ENCODE data around the gene RPL9.
"Not testable (repeated sequence)": the region's sequence is repeated elsewhere in the genome, so short reads cannot be mapped to it uniquely, and the experiment has no call there.

The RPL9 gene

DNA sequence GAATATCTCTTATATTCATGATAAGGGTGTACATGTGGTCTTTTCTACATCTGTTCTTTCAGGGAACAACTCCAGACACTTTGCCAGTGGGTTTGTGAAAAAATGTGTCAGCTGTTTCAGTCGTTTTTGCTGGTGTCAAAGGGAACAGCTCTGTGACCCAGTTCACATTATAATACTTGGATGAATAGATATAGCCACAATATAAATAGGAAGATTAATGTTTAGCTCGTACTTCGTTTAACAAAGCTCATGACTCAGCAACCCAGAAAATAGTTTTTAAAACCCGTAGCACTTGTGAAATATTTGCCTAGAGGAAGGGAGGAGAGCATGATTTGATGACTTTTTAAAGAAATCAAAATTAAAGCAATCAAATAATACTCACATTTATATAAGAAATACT is 8.0 kb upstream of the RPL9 start:
- DNase-seq (ENCODE audit: low spot score): no peak

DNA sequence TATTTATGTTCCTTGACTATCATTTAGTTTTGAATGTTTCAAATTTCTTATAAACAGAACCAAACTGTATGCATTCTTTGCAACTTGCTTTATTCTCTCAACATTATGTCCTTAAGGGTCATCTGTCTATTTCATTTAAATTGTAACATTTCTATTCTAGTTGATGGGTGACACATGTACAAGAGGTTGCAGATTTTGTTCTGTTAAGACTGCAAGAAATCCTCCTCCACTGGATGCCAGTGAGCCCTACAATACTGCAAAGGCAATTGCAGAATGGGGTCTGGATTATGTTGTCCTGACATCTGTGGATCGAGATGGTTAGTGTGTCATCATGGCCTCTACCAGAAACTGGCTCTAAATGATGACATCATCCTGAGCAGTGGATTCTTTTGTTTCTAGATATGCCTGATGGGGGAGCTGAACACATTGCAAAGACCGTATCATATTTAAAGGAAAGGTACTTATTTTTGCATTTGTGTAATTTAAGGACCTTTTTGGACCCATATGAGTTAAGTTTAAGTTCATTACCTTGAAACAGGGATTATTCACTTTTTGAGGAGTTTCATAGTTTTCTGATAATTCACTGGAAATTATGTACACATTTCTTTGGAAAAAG is 6.3 kb upstream of the RPL9 start:
- DNase-seq (ENCODE audit: low spot score): no peak

DNA sequence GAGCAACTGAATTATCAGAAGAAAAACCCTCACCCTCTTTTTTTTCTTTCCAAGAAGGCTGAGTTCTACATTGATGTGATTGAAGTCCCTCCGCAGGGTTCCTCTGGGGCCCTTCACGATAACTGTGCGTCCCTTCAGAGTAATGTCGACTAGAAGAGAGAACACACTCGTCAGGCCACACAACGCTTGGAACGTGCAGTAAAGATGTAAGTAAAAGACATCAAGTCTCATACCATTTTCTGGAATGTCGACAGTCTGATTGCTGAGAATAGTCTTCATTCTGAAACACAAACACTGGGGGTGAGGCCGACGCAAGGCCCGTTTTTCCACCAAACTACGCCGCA is 589 bp downstream of the RPL9 start:
- DNase-seq (ENCODE audit: low spot score): not testable (repeated sequence)

DNA sequence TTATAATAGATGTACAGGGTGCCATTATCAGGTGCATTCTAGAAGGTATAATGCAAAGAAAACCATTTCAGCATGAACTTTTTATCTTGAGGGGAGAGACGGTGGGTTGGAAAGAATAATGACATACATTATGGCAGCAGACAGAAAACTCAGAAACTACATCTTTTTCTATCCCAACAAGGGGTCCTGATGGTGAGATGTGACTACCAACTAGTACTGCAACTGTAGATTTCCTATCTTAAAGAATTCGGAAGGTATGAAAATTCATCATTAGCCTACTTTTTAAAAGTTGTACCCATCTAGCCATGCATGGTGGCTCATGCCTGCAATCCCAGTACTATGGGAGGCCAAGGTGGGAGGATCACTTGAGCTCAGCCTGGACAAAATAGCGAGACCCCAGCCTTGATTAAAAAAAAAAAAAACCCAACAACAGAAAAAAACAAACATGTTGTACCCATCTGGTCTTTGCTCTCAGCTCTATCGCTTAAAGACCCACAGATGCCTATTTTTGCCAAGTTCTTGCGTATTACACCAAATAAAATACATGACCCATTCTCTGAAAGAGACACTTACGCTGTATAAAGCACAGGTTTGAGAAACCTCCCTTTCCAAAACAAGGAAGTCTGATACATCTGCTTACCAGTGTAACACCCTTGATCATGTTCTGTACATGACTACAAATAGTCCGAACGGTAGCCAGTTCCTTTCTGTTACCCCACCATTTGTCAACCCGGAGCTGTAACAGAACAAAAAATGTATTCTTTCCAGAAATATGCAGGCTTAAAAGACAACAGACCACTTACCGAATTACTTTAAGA is 1.6 kb downstream of the RPL9 start:
- no peak for DNase-seq (ENCODE audit: low spot score)

DNA sequence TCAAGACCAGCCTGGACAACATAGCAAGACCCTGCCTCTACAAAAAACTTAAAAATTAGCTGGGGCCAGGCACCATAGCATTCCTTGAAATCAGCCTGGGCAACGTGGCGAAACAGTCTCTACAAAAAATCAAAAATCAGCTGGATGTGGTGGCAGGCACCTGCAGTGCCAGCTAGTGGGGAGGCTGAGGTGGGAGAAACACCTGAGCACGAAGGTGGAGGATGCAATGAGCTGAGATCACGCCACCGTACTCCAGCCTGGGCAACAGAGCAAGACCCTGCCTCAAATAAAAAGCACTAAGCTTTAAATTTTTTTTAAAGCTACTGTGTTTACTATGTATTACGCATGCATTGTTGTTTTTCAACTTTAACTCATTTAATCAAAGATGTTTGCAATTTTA is 3.2 kb downstream of the RPL9 start:
- no peak for DNase-seq (ENCODE audit: low spot score)

DNA sequence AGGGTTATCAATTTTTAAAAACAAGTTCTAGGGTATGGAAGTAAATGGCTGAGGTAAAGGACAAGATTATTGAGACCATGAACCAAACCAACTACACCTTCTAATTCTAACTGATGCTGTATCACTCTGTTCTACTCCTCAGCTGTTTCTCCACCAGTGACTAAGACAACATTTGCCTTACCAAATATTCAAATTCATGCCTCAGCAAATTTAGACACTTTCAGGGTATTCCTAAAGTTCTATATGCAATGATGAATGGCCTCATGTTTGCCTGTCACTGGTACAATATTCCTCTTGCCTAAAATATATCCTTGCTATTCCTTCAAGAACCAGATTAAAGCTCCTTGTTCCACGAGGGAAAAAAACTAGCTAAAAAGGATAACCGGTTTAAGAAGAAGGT is 5.0 kb downstream of the RPL9 start:
- DNase-seq (ENCODE audit: low spot score): no peak

DNA sequence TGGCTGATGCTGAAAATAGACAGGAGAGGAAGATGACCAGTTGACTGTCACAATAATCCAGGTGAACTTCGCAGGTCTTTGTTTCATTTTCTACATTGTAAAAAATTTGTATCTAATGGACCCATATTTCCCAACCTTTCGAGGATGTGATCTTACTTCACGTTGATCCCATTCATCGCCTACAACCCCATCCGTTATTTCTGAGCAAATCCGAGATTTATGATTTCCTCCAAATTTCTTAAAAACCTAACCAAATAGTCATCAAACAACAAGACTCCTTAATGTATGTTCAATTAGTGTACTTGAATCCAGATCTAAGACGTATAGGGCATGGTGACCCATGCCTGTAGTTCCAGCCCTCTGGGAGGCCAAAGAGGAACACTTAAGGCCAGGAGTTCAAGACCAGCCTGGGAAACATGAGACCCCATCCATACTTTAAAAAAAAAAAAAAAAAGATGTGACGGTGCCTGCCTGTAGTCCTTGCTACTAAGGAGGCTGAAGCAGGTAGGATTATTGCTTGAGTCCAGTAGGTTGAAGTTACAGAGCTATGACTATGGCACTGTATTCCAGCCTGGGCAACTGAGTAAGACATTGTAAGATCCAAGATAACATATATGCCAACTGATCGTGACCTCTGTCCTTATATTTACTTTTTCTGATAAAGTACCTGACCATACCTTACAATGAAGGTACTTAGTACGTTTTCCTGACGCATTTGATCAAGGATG is 5.7 kb downstream of the RPL9 start:
- DNase-seq (ENCODE audit: low spot score): no peak

DNA sequence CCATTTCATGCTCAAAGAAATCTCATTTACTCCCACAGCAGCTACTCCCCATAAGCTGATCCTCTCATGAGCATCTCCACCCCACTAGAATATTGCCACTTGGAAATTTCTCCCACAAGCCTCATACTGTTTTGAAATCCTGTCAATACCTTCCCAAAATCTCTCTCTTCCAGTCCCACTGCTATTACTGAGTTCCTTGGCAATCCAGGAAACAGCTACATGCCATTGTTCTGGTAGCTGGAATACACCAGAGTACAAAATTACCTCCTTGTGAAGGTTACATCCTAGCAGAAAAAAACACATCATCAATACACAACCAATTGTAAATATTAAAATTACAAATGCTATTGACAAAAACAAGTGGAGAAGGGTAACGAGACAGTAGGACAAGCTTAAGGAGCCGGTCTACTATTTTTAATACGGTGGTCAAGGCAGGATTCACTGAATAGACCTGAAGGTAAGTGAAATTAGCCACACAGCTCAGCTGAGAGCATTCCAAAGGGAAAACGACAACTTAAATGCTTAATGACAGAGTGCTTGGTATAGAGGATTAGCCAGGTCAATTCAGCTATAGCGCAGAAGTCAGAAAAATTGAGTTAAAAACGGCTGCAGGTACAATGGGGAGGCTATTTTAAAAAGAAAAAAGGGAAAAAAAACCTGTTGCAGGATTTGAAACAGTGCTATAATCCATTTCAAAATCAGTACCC is 6.4 kb downstream of the RPL9 start:
- DNase-seq (ENCODE audit: low spot score): no peak

DNA sequence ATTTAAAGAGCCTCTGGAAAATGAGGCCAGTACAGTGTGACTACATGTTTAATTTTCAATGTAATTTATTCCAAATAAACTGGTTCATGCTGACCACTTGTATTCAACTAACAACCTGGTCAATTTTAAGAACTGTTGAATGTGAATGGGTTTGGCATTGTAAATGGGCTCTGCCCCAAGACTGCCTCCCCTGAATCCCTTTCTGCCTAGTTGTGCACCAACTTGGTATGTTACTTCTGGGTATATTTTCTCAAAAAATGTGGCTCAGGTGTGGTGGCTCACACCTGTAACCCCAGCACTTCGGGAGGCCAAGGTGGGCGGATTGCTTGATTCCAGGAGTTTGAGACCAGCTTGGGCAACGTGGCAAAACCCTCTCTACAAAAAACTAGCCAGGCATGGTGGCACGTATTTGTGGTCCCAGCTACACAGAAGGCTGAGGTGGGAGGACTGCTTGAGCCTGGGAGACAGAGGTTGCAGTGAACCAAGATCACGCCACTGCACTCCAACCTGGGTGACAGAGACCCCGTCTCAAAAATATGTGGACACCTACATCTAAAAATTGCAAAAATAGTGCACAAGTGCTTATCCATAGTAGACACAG is 7.2 kb downstream of the RPL9 start:
- no peak for DNase-seq (ENCODE audit: low spot score)

DNA sequence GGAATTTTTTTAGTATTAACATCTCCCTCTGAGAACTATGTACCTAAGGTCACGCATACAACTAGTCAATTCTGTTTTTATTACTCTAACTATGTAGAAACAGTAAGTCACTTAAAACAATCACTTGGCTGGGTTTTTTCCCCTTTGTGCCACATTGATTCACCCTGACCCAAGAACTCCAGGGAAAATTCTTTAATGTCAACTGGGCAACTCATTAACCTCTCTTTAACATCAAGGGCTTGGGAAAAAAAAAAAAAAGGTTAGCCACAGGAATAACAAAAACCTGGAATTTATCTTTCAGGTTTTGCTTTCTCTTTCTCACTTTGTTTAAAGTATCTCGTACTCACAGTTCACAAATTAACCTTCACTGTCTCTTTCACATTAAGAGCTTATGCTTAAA is 8.1 kb downstream of the RPL9 start:
- DNase-seq (ENCODE audit: low spot score): no peak

DNA sequence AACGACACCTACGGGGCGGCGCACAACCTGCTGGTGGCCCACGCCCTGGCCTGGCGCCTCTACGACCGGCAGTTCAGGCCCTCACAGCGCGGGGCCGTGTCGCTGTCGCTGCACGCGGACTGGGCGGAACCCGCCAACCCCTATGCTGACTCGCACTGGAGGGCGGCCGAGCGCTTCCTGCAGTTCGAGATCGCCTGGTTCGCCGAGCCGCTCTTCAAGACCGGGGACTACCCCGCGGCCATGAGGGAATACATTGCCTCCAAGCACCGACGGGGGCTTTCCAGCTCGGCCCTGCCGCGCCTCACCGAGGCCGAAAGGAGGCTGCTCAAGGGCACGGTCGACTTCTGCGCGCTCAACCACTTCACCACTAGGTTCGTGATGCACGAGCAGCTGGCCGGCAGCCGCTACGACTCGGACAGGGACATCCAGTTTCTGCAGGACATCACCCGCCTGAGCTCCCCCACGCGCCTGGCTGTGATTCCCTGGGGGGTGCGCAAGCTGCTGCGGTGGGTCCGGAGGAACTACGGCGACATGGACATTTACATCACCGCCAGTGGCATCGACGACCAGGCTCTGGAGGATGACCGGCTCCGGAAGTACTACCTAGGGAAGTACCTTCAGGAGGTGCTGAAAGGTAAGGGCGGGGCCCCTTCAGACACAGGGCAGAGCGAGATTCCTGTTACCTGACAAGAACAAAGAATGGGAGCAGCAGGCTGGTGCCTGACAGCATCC is 11.7 kb downstream of the RPL9 start:
- peak; percentile 83 for DNase-seq (ENCODE audit: low spot score)

DNA sequence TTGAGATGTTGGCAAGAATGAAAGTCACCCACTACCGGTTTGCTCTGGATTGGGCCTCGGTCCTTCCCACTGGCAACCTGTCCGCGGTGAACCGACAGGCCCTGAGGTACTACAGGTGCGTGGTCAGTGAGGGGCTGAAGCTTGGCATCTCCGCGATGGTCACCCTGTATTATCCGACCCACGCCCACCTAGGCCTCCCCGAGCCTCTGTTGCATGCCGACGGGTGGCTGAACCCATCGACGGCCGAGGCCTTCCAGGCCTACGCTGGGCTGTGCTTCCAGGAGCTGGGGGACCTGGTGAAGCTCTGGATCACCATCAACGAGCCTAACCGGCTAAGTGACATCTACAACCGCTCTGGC is 12.3 kb downstream of the RPL9 start:
- DNase-seq (ENCODE audit: low spot score): no peak

DNA sequence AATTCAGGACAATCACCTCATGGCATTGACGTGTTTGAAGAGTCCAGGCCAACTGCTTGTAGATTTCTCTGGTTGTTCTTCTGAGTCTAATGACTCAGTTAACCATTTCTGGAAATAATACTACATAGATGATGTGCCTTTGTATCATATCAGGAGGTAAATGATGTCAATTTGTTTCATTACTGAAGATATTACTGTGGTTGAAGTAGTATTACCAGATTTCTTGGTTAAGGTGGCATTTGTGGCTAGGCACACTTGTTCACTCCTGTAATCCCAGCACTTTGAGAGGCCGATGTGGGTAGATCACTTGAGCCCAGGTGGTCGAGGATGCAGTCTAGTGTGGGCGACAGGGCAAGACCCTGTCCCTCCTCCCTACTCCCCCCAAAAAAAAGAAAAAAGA is 15.7 kb downstream of the RPL9 start:
- no peak for DNase-seq (ENCODE audit: low spot score)

DNA sequence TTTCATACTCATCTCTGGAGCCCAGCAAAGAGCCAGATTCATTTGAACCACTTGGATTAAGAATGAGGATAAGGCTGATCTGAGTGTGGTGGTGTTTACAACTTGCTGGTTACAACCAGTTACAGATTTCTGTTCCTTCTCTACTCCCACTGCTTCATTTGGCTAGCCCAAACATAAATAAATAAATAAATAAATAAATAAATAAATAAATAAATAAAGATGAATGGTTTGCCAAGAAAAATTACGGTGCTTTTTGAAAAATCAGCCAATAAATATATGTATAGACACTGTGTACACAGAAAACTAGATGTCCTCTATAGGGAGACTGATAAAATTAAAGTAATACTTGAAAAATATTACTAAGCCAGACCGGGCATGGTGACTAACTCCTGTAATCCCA is 17.1 kb downstream of the RPL9 start:
- no peak for DNase-seq (ENCODE audit: low spot score)

DNA sequence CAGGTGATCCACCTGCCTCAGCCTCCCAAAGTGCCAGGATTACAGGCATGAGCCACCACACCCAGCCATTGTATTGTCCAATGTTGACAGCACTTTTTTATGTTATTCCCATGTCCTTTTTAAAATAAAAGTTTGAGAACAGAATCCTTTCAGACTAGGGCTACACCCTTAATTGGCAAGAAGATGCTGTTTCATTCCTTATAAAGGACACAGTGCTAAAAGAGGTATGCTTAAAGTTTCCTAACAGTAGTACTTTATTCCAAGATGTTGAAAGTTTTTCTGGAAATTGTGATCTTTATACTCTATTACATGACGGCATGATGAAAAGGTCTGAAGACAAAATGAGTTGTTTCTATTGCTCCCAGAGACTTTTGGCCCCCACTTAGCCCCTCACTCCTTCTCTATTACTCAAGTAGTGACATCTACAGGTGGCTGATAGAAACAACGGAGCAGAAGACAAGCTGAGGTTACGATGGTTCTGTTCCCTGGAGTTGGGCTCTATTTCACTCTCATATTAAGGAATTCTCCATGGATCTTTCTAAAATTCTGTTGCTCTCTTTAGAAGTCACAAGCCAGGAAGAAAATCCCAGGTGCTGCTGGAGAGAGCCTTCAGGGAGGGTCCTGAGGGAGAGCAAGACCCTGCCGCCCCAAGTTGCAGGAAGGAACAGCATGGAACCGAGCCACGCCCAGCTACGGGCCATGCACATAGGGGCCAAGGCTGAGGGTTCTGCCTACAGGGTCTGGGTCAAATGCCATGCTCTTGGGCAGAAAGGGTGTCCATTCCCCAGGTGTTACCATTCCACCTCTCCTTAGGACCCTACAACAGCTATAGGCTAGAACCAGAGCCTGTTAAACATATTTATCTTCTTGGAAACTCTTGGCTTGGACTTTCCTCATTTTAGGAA is 22.8 kb downstream of the RPL9 start:
- no peak for DNase-seq (ENCODE audit: low spot score)

DNA sequence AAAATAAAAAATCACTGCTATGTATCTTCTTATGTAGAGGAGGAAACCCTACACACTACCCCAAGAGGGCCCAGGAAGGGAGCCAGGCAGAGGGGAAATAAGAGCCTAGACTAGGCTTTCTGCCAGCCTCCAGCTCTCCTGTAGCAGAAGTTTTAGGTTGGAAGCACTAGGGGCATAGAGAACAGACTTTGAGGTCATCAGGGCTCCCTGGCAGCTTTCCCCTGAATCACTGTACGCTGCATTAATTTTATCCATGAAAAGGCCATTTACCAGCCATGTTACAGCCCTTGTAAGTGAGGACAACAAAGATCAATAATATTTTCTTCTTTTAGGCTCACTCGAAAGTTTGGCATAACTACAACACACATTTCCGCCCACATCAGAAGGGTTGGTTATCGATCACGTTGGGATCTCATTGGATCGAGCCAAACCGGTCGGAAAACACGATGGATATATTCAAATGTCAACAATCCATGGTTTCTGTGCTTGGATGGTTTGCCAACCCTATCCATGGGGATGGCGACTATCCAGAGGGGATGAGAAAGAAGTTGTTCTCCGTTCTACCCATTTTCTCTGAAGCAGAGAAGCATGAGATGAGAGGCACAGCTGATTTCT is 24.7 kb downstream of the RPL9 start:
- no peak for DNase-seq (ENCODE audit: low spot score)

DNA sequence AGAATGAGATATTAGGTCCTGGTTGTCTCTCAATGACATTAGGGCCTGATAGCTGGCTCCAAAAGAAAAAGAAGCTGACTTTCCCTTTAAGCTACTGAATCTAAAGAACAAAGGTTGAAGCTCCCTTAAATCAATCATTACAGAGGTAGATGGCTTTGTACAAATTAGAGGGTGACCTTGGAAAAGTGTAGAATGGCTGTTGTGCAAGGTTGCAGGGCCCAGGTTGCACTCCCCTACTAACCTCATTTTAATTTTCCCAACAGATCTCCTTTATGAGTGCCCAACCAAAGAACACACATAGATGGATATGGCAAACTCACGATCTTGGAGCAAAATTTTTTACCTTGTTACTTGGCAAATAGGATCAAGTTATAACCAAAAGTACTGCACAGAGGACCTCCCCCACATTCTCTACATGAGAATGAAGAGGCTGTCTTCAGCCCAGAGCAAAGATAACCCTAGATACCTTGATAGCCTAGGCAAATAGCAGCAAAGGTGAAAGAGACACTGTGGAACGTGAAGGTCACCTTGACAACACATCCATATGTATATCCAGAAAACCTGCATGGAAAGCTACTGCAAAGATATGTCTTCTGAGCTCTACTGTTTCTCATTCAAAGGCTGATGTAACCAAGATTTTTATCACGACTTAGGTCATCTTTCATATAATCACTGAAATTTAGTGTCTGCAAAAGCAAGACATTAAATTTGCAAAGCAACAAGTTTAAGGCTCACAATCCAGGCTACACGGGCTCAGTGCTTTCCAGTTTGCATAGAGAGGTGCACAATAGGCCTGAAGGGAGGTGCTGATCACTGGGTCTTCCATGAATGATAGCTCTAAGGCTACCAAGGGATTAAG is 29.0 kb downstream of the RPL9 start:
- DNase-seq (ENCODE audit: low spot score): no peak

DNA sequence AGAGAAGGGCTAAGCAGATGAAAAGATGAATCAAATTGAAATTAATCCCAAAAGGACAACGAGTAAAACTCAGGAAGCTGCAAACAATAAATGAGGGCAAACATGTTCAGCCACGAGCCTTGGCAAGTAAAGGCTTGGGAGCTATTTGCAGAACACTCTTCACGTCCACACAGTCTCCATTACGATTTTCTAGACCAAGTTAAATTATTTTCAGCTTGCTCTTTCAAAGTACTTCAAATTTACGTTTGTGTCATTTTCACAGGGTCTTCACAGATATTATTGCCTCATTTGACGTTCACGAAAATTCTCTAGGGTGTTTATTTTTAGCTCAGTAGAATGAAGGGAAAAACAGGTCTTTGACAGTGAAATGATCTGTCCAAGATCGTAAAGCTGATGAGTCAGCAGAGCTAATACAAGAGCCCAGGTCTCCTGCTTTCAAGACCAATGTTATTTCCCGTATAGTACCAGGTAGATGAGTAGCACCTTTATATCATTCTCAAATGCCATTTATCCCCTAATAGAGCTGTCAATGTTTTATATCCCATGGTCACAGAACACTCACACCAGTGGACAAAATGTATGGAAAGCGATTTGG is 31.1 kb downstream of the RPL9 start:
- no peak for DNase-seq (ENCODE audit: low spot score)

DNA sequence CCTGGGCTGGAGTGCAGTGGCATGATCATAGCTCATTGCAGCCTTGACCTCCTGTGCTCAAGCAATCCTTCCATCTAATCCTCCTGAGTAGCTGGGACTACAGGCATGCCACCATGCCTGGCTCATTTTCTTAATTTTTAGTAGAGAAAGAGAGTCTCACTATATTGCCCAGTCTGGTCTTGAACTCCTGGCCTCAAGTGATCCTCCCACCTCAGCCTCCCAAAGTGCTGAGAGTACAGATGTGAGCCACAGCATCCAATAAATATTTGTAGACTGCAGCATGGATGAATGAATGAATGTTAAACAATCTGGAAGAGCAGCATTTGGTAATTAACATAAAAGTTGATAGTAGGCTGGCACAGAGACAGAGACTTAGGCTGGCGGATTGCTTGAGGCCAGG is 32.0 kb downstream of the RPL9 start:
- no peak for DNase-seq (ENCODE audit: low spot score)

Measured in germinal center (tissue), 1 donor.